Keratinocyte (primary cell): ENCODE results near the gene F10. TPM values are rescaled to one million over a fixed set of nuclear protein-coding genes. Genes with fewer than 3 reads are reported as not detected.

ENCODE experiments used
- DNase-seq: peaks from one replicate; pipeline ENCODE4 v3.0.0-alpha.2; 2011; ENCODE audit warnings: low read depth, missing footprints, low spot score
- FAIRE-seq: peaks from 2 replicates; lab custom pipeline; 2011; peaks lifted over from hg19 to GRCh38; lab: Jason Lieb, UNC
- H2AFZ ChIP-seq: 2 replicates; pipeline ENCODE4 v1.6.0; 2012; ENCODE audit warnings: low read length, control low read depth, inconsistent platforms; ENCODE audit not compliant: control insufficient read depth
- H3K27ac ChIP-seq: 2 replicates; pipeline ENCODE4 v1.5.1; 2011; ENCODE audit warnings: low read length; ENCODE audit not compliant: control insufficient read depth, insufficient read depth
- H3K27me3 ChIP-seq: 3 replicates; pipeline ENCODE4 v1.6.0; 2011; ENCODE audit warnings: low read length; ENCODE audit not compliant: control insufficient read depth, insufficient read depth; ENCODE audit errors: extremely low read depth
- H3K36me3 ChIP-seq, 2 experiments: 2 replicates in 1 of 2; 3 replicates in 1 of 2; pipeline ENCODE4 v1.5.1; 2011; ENCODE audit warnings: low read length in 2 of 2, mild to moderate bottlenecking in 1 of 2; ENCODE audit not compliant: control insufficient read depth in 2 of 2, insufficient read depth in 2 of 2; ENCODE audit errors: extremely low read depth in 1 of 2
- H3K4me1 ChIP-seq: 3 replicates; pipeline ENCODE4 v1.5.1; 2011; ENCODE audit warnings: low read length; ENCODE audit not compliant: control insufficient read depth, insufficient read depth; ENCODE audit errors: extremely low read depth
- H3K4me2 ChIP-seq: 3 replicates; pipeline ENCODE4 v1.6.0; 2011; ENCODE audit warnings: low read depth, low read length; ENCODE audit not compliant: control insufficient read depth, insufficient read depth; ENCODE audit errors: extremely low read depth
- H3K4me3 ChIP-seq, 3 experiments: fragments of 200-600 bp in 1 of 3; sonication (generic) in 1 of 3; 2 replicates in 2 of 3; 3 replicates in 1 of 3; pipeline ENCODE4 v1.5.1; 2011 to 2016; ENCODE audit warnings: low read length in 3 of 3, mild to moderate bottlenecking in 3 of 3, control low read depth in 2 of 3, inconsistent platforms in 1 of 3, low read depth in 1 of 3, mixed read lengths in 1 of 3, mixed run types in 1 of 3, moderate library complexity in 1 of 3; ENCODE audit not compliant: control insufficient read depth in 2 of 3, insufficient read depth in 2 of 3; ENCODE audit errors: extremely low read depth in 1 of 3
- H3K79me2 ChIP-seq: 2 replicates; pipeline ENCODE4 v1.6.0; 2012; ENCODE audit warnings: low read length; ENCODE audit not compliant: control insufficient read depth, insufficient read depth
- H3K9ac ChIP-seq: 3 replicates; pipeline ENCODE4 v1.6.0; 2011; ENCODE audit warnings: low read length; ENCODE audit not compliant: control insufficient read depth, insufficient read depth; ENCODE audit errors: extremely low read depth
- H3K9me1 ChIP-seq: 3 replicates; pipeline ENCODE4 v1.6.0; 2011; ENCODE audit warnings: low read length; ENCODE audit not compliant: control insufficient read depth, insufficient read depth; ENCODE audit errors: extremely low read depth
- H3K9me3 ChIP-seq: 2 replicates; pipeline ENCODE4 v1.5.1; 2012; ENCODE audit warnings: low read depth, low read length; ENCODE audit not compliant: control insufficient read depth
- H4K20me1 ChIP-seq: 3 replicates; pipeline ENCODE4 v1.6.0; 2011; ENCODE audit warnings: low read length; ENCODE audit not compliant: control insufficient read depth, insufficient read depth; ENCODE audit errors: extremely low read depth
- EZH2 ChIP-seq: IDR thresholded peaks from one replicate; pipeline ENCODE4 v1.6.1; 2012; ENCODE audit warnings: inconsistent platforms, mild to moderate bottlenecking, low read length, moderate library complexity
- dilution Hi-C: fragments of 300-500 bp; cut with MboI; formaldehyde crosslinking; loops from one replicate; pipeline ENCODE4 v1.7.0; 2020; ENCODE audit warnings: low sequenced_read_pairs; ENCODE audit not compliant: extremely low pct_ligation_motif_present
- polyA plus RNA-seq, 5 experiments: library from polyadenylated mRNA; depleted of rRNA in 3 of 5; stranded (reverse) in 3 of 5; stranded (forward) in 1 of 5; unstranded in 1 of 5; fragments of >200 nt; gene quantifications; 1 replicate in 1 of 5; 2 replicates in 3 of 5; 3 replicates in 1 of 5; pipeline versions ENCODE4 v1.2.1 to v1.2.3, GENCODE V29; 2011 to 2012; ENCODE audit warnings: missing spikeins in 2 of 5, low read depth in 1 of 5, low replicate concordance in 1 of 5
- TF ChIP-seq, protein P1 (sequence below), 3 experiments: IDR thresholded peaks in 1 of 3; conservative IDR thresholded peaks in 1 of 3; optimal IDR thresholded peaks in 1 of 3; 2 replicates in 2 of 3; 3 replicates in 1 of 3; pipeline versions ENCODE3 to v1.5.1; 2011; ENCODE audit warnings: low read length in 3 of 3, mild to moderate bottlenecking in 3 of 3, moderate library complexity in 2 of 3, control low read depth in 1 of 3, inconsistent platforms in 1 of 3; ENCODE audit not compliant: insufficient read depth in 2 of 3; ENCODE audit errors: extremely low read depth in 1 of 3

F10 gene
- polyA plus RNA-seq, 1 donor (not counting 4 experiments of a cell fraction or from before 2014, with no cell fraction given), result not detected

GRCh38 chr13:113170511-113170910 is 47.9 kb downstream of the F10 start:
- Histone ChIP-seq H4K20me1 (no peaks in the 10 kb centered on the region), H3K9me3 (no peaks in the 10 kb centered on the region), H3K4me2 (no peak overlapping the region), H3K36me3 (peaks cover 9 to 18% of the 10 kb centered on the region in 2 experiments), H3K9ac (no peak overlapping the region), H3K27me3 (no peaks in the 10 kb centered on the region), H2AFZ (no peak overlapping the region), H3K9me1 (no peaks in the 10 kb centered on the region), H3K4me3 (no peak overlapping the region), H3K79me2 (no peaks in the 10 kb centered on the region), H3K4me1 (no peaks in the 10 kb centered on the region), H3K27ac (no peak overlapping the region)
- FAIRE-seq, result no peak
- TF ChIP-seq, protein P1, sequence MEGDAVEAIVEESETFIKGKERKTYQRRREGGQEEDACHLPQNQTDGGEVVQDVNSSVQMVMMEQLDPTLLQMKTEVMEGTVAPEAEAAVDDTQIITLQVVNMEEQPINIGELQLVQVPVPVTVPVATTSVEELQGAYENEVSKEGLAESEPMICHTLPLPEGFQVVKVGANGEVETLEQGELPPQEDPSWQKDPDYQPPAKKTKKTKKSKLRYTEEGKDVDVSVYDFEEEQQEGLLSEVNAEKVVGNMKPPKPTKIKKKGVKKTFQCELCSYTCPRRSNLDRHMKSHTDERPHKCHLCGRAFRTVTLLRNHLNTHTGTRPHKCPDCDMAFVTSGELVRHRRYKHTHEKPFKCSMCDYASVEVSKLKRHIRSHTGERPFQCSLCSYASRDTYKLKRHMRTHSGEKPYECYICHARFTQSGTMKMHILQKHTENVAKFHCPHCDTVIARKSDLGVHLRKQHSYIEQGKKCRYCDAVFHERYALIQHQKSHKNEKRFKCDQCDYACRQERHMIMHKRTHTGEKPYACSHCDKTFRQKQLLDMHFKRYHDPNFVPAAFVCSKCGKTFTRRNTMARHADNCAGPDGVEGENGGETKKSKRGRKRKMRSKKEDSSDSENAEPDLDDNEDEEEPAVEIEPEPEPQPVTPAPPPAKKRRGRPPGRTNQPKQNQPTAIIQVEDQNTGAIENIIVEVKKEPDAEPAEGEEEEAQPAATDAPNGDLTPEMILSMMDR (optimal IDR thresholded peaks at IDR 0.05 in 1 of 3, IDR thresholded peaks at IDR 0.05 in 1 of 3, conservative IDR thresholded peaks at IDR 0.05 in 1 of 3; ENCODE audit: extremely low read depth in 1 of 3, insufficient read depth in 2 of 3, low read length in 3 of 3), result no peak
- TF ChIP-seq EZH2, result no peak
- dilution Hi-C loops, result no loop called here
- no peak for DNase-seq

- Histone ChIP-seq H3K9me3 (no peaks in the 10 kb centered on the region), H3K36me3 (peaks cover 11 to 19% of the 10 kb centered on the region in 2 experiments), H3K27me3 (no peaks in the 10 kb centered on the region)
Measured at GRCh38 chr13:113171250-113172125, 48.9 kb downstream of the F10 start.

More at GRCh38 chr13:113171250-113172125, 48.9 kb downstream of the F10 start:
- H4K20me1 ChIP-seq, result no peaks in the 10 kb centered on the region
- dilution Hi-C loops, result no loop called here
- no peak for FAIRE-seq
- H3K4me3 ChIP-seq, result no peak overlapping the region
- H3K79me2 ChIP-seq, result no peaks in the 10 kb centered on the region
- H3K9me1 ChIP-seq, result no peaks in the 10 kb centered on the region
- H2AFZ ChIP-seq, result no peak overlapping the region
- no peak for TF ChIP-seq EZH2
- TF ChIP-seq, protein P1 (optimal IDR thresholded peaks at IDR 0.05 in 1 of 3, IDR thresholded peaks at IDR 0.05 in 1 of 3, conservative IDR thresholded peaks at IDR 0.05 in 1 of 3; ENCODE audit: extremely low read depth in 1 of 3, insufficient read depth in 2 of 3, low read length in 3 of 3), result no peak
- H3K9ac ChIP-seq, result no peak overlapping the region
- no peak overlapping the region for H3K4me2 ChIP-seq
- no peaks in the 10 kb centered on the region for H3K4me1 ChIP-seq
- DNase-seq, result no peak
- H3K27ac ChIP-seq, result no peak overlapping the region
